CD4-positive, alpha-beta T cell (primary cell): ENCODE results near the gene CRB1. TPM values are rescaled to one million over a fixed set of nuclear protein-coding genes. Genes with fewer than 3 reads are reported as not detected.

Experiments
- ATAC-seq: fragments of 200-7000 bp; cut with Tn5 transposase; one replicate; pipeline ENCODE4 v1.10.0; 2022; ENCODE audit warnings: mild to moderate bottlenecking; ENCODE audit not compliant: poor library complexity
- CTCF ChIA-PET: fragments of 350-600 bp; sonication (Branson Sonifier 250); formaldehyde crosslinking; loops from one replicate; lab custom pipeline; 2021; ENCODE audit warnings: antibody characterized with exemption, inconsistent platforms; lab: Charles Lee
- POLR2A ChIA-PET: fragments of 350-600 bp; sonication (Branson Sonifier 250); formaldehyde crosslinking; loops from one replicate; lab custom pipeline; 2021; ENCODE audit warnings: antibody characterized with exemption, inconsistent platforms; lab: Charles Lee
- DNase-seq, 14 experiments: peaks; one replicate each; pipeline ENCODE4 v3.0.0-alpha.2; 2013 to 2020; ENCODE audit warnings: mixed read lengths in 2 of 14
- H3K27ac ChIP-seq, 2 donors: one replicate each; pipeline versions ENCODE4 v1.5.1 to v1.7.0; 2013; ENCODE audit warnings: low read length in 2 of 2, low read depth in 1 of 2, mild to moderate bottlenecking in 1 of 2
- H3K27me3 ChIP-seq, 2 experiments: 1 replicate in 1 of 2; 2 replicates in 1 of 2; pipeline versions ENCODE4 v1.6.1 to v1.7.0; 2013; ENCODE audit warnings: low read length in 2 of 2, control low read depth in 1 of 2, mild to moderate bottlenecking in 1 of 2, moderate library complexity in 1 of 2; ENCODE audit not compliant: insufficient read depth in 2 of 2, control insufficient read depth in 1 of 2
- H3K36me3 ChIP-seq: one replicate; pipeline ENCODE4 v1.6.1; 2013; ENCODE audit warnings: low read length, control low read depth; ENCODE audit not compliant: insufficient read depth
- H3K4me1 ChIP-seq: one replicate; pipeline ENCODE4 v1.6.1; 2013; ENCODE audit warnings: low read length, control low read depth; ENCODE audit not compliant: insufficient read depth
- H3K4me3 ChIP-seq: one replicate; pipeline ENCODE4 v1.5.1; 2013; ENCODE audit warnings: mild to moderate bottlenecking, low read length, moderate library complexity
- H3K9me3 ChIP-seq, 2 experiments: 1 replicate in 1 of 2; 2 replicates in 1 of 2; pipeline versions ENCODE4 v1.6.1 to v1.7.0; 2013; ENCODE audit warnings: low read length in 2 of 2, mild to moderate bottlenecking in 2 of 2, control low read depth in 1 of 2, moderate library complexity in 1 of 2; ENCODE audit not compliant: control insufficient read depth in 1 of 2, insufficient read depth in 1 of 2
- H3K27ac Mint-ChIP-seq: one replicate; pipeline ENCODE4 v1.8.0; 2020; ENCODE audit warnings: mixed read lengths
- H3K27me3 Mint-ChIP-seq: one replicate; pipeline ENCODE4 v1.8.0; 2021; ENCODE audit warnings: mixed read lengths
- H3K36me3 Mint-ChIP-seq: one replicate; pipeline ENCODE4 v1.8.0; 2021; ENCODE audit warnings: low read depth, mixed read lengths
- H3K4me1 Mint-ChIP-seq: one replicate; pipeline ENCODE4 v1.8.0; 2021; ENCODE audit warnings: low read depth, mixed read lengths
- H3K4me3 Mint-ChIP-seq: one replicate; pipeline ENCODE4 v1.8.0; 2020; ENCODE audit warnings: mild to moderate bottlenecking, mixed read lengths
- H3K9me3 Mint-ChIP-seq: one replicate; pipeline ENCODE4 v1.8.0; 2020; ENCODE audit warnings: mixed read lengths
- intact Hi-C, 2 experiments: fragments of 100-400 bp; cut with DNase I in 1 of 2; cut with micrococcal nuclease in 1 of 2; formaldehyde crosslinking; loops; one replicate each; pipeline versions ENCODE4 v1.15.1 to v1.9.0; 2023 to 2025; cut with DNase I, micrococcal nuclease
- total RNA-seq, 174 experiments: library from RNA in 2 of 174; stranded (reverse) in 2 of 174; gene quantifications; one replicate each; pipeline ENCODE4 v1.2.3 and lab custom pipeline; 2021 to 2026
- TF ChIP-seq, protein P1 (sequence below): fragments of 200-600 bp; IDR thresholded peaks from one replicate; pipeline ENCODE4 v1.8.0; 2022; ENCODE audit warnings: antibody characterized with exemption, mild to moderate bottlenecking

Gene CRB1
- total RNA-seq, 2 experiments from 2014 or later, result 0.17 to 0.25 TPM

DNA sequence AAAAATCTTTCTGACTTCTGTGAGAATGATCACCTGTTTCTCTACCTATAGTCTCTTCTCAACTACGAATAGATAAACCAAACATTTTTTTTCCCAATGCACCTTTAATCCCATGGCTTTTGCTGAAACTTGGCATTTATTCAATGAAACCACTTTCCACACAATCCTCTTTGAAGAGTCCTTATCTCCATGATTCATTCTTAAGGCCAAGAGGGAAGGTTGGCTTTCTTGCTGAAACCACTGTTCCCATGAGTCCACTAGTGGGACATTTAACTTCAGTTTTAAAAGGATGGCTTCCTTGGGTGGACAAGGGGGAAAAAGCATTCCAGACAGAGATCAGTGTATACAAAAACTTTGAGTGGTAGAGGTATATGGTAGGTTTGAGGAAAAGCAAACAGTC is 73.6 kb downstream of the CRB1 start:
- ATAC-seq, result no peak
- intact Hi-C loops, result no loop called here
- H3K27me3 ChIP-seq, result no peaks in the 10 kb centered on the region
- H3K36me3 ChIP-seq, result no peaks in the 10 kb centered on the region
- POLR2A ChIA-PET, result no interaction called here
- Mint-ChIP-seq H3K27me3 (no peaks in the 10 kb centered on the region), H3K36me3 (no peaks in the 10 kb centered on the region), H3K9me3 (no peaks in the 10 kb centered on the region), H3K4me1 (no peaks in the 10 kb centered on the region), H3K4me3 (no peak overlapping the region), H3K27ac (no peak overlapping the region)
- H3K4me3 ChIP-seq, result no peak overlapping the region
- TF ChIP-seq, protein P1, sequence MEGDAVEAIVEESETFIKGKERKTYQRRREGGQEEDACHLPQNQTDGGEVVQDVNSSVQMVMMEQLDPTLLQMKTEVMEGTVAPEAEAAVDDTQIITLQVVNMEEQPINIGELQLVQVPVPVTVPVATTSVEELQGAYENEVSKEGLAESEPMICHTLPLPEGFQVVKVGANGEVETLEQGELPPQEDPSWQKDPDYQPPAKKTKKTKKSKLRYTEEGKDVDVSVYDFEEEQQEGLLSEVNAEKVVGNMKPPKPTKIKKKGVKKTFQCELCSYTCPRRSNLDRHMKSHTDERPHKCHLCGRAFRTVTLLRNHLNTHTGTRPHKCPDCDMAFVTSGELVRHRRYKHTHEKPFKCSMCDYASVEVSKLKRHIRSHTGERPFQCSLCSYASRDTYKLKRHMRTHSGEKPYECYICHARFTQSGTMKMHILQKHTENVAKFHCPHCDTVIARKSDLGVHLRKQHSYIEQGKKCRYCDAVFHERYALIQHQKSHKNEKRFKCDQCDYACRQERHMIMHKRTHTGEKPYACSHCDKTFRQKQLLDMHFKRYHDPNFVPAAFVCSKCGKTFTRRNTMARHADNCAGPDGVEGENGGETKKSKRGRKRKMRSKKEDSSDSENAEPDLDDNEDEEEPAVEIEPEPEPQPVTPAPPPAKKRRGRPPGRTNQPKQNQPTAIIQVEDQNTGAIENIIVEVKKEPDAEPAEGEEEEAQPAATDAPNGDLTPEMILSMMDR, result no peak
- CTCF ChIA-PET, result no interaction called here
- no peaks in the 10 kb centered on the region for H3K9me3 ChIP-seq
- DNase-seq, result no peak
- no peak overlapping the region for H3K27ac ChIP-seq
- no peaks in the 10 kb centered on the region for H3K4me1 ChIP-seq

DNA sequence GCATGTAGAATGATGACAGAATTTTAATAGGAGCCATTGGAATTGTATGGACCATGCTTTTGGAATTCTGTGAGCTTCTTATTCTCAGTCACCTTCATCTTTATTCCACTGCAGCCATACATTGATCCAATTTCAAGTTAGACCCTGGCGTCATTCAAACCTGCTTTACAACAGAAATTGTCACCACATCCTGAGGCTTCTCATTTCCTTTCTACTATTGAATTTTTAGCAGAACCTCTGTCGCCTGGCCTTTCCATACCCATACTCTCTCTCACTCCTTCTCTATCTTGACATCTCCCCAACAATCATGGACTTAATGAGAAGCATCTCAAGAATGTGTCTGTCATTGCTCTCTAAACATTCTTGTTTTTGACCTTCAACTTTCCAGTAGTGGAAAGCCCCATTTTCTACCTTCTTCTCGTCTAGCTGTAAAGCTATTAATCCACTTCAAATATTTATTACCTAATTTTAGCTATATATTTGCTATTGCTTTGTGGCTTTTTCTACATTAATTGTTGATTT is 74.1 kb downstream of the CRB1 start:
- no peaks in the 10 kb centered on the region for H3K4me1 Mint-ChIP-seq
- Histone ChIP-seq H3K4me3 (no peak overlapping the region), H3K36me3 (no peaks in the 10 kb centered on the region), H3K27ac (no peak overlapping the region), H3K27me3 (no peaks in the 10 kb centered on the region), H3K9me3 (no peaks in the 10 kb centered on the region), H3K4me1 (no peaks in the 10 kb centered on the region)
- DNase-seq (no peak), ATAC-seq (no peak)
- intact Hi-C loops, result no loop called here
- H3K9me3 Mint-ChIP-seq, result no peaks in the 10 kb centered on the region
- ChIA-PET POLR2A (no interaction called here), CTCF (no interaction called here)
- no peak overlapping the region for H3K4me3 Mint-ChIP-seq
- no peaks in the 10 kb centered on the region for H3K27me3 Mint-ChIP-seq
- H3K36me3 Mint-ChIP-seq, result no peaks in the 10 kb centered on the region
- TF ChIP-seq, protein P1, result no peak
- no peak overlapping the region for H3K27ac Mint-ChIP-seq

DNA sequence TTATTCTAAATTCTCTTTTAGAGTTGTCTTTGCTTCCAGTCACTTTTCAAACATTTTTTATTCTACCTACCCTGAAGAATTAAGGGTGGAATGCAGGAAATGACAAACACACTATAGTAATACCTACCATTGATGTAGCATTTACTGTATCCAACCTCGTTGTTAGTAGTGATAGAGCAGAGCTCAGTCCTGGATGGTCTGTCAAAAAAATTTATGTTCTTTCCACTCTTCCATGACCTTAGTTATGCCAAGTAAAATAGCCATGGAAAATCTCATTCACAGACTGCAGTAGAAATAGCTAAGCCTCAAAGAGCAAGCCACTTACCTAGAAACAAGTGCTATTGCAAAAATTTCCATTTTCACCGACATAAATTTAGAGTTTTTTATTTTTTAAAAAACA is 74.6 kb downstream of the CRB1 start:
- no peaks in the 10 kb centered on the region for H3K9me3 Mint-ChIP-seq
- TF ChIP-seq, protein P1, result no peak
- ChIA-PET POLR2A (no interaction called here), CTCF (no interaction called here)
- Histone ChIP-seq H3K9me3 (no peaks in the 10 kb centered on the region), H3K27ac (no peak overlapping the region), H3K4me1 (no peaks in the 10 kb centered on the region), H3K4me3 (no peak overlapping the region), H3K36me3 (no peaks in the 10 kb centered on the region), H3K27me3 (no peaks in the 10 kb centered on the region)
- intact Hi-C loops, result no loop called here
- no peaks in the 10 kb centered on the region for H3K27me3 Mint-ChIP-seq
- DNase-seq (no peak), ATAC-seq (no peak)
- no peak overlapping the region for H3K27ac Mint-ChIP-seq
- H3K4me3 Mint-ChIP-seq, result no peak overlapping the region
- H3K4me1 Mint-ChIP-seq, result no peaks in the 10 kb centered on the region
- H3K36me3 Mint-ChIP-seq, result no peaks in the 10 kb centered on the region
